Smooth muscle cell of trachea (primary cell): ENCODE results near the gene SPART. TPM values are rescaled to one million over a fixed set of nuclear protein-coding genes. Genes with fewer than 3 reads are reported as not detected.

Experiments
- total RNA-seq: library from RNA; depleted of rRNA; stranded (reverse); fragments of >200 nt; gene quantifications from 2 replicates; pipeline ENCODE4 v1.2.1, GENCODE V29; 2014

SPART gene
- total RNA-seq, result 81.3 and 123 TPM in 2 replicates

GRCh38 chr13:36346222-36347083, at the start of gene SPART:
Gene SPART, minus strand, starts transcription at chr13:36346394. Its CDS starts 10,564 bp downstream, at chr13:36335830.

GRCh38 chr13:36297366-36298338, 48.5 kb downstream of the SPART start, which contains the start of gene CCDC169:
Gene CCDC169, minus strand, starts transcription at chr13:36297814. Its CDS starts 95 bp downstream, at chr13:36297719.

Other genes with a start within 250 kb of the SPART start
- 14.1 and 19.5 TPM in 2 replicates for gene DCLK1, start 215.0 kb downstream of the SPART start, total RNA-seq
- 1.2 and 2.0 TPM in 2 replicates for gene SOHLH2, start 131.8 kb downstream of the SPART start, total RNA-seq
- 4.1 and 6.7 TPM in 2 replicates for gene CCDC169, start 48.6 kb downstream of the SPART start, total RNA-seq
- 0.83 and 3.5 TPM in 2 replicates for gene CCNA1, start 86.1 kb upstream of the SPART start, total RNA-seq